ENCODE results near the gene SMURF1. TPM values are rescaled to one million over a fixed set of nuclear protein-coding genes. Genes with fewer than 3 reads are reported as not detected.
A peak's percentile ranks its signal among the peaks of the same experiment; 100 is the strongest.

SMURF1 gene
- total RNA-seq, 6 experiments from 2014 or later, result 8.8 to 14.1 (median 10.9) TPM

GRCh38 chr7:99109108-99110051 lies 34.5 kb downstream of the SMURF1 start:
- intact Hi-C loops (cut with DNase I), result no loop called here
- 49% methylated on average over 9 of the region's 10 CpGs for WGBS (ENCODE audit: insufficient coverage, low coverage, low lambda C conversion rate, missing lambda C conversion rate)
- H3K9me3 ChIP-seq, result no peaks in the 10 kb centered on the region
- no peak overlapping the region for H3K4me3 ChIP-seq
- TF ChIP-seq POLR2A (IDR thresholded peaks at IDR 0.05), result no peak
- TF ChIP-seq CTCF (IDR thresholded peaks at IDR 0.05), result no peak
- H3K36me3 ChIP-seq, result no peaks in the 10 kb centered on the region
- no peaks in the 10 kb centered on the region for H3K27me3 ChIP-seq
- H3K27ac ChIP-seq, result peak overlapping the region in 1 of 3 donors; percentile 12
- DNase-seq (no peak), ATAC-seq (peak in 2 of 4 donors; percentile 35 to 39)
- H3K4me1 ChIP-seq, result peaks cover 2 to 32% (median 17%) of the 10 kb centered on the region in 4 donors

GRCh38 chr7:99108613-99109012 lies 35.3 kb downstream of the SMURF1 start:
- Histone ChIP-seq H3K4me1 (peaks cover 2 to 32% (median 17%) of the 10 kb centered on the region in 4 donors), H3K4me3 (no peak overlapping the region), H3K27ac (no peak overlapping the region), H3K9me3 (no peaks in the 10 kb centered on the region), H3K27me3 (no peaks in the 10 kb centered on the region), H3K36me3 (no peaks in the 10 kb centered on the region)
- intact Hi-C loops (cut with DNase I), result no loop called here
- no peak for DNase-seq
- TF ChIP-seq CTCF (IDR thresholded peaks at IDR 0.05) (no peak), POLR2A (IDR thresholded peaks at IDR 0.05) (no peak)
- no peak for ATAC-seq
- 67% methylated on average over 4 of the region's 4 CpGs for WGBS (ENCODE audit: insufficient coverage, low coverage, low lambda C conversion rate, missing lambda C conversion rate)

GRCh38 chr7:99106821-99107241 lies 37.1 kb downstream of the SMURF1 start:
- no peaks in the 10 kb centered on the region for H3K36me3 ChIP-seq
- DNase-seq, result no peak
- peaks cover 2 to 32% (median 17%) of the 10 kb centered on the region in 4 donors for H3K4me1 ChIP-seq
- intact Hi-C loops (cut with DNase I), result no loop called here
- H3K27me3 ChIP-seq, result no peaks in the 10 kb centered on the region
- TF ChIP-seq CTCF (IDR thresholded peaks at IDR 0.05) (no peak), POLR2A (IDR thresholded peaks at IDR 0.05) (no peak)
- peak in 3 of 4 donors; percentile 18 to 71 (median 30) for ATAC-seq
- H3K4me3 ChIP-seq, result no peak overlapping the region
- peak overlapping the region; percentile 9 to 64 (median 31) for H3K27ac ChIP-seq
- H3K9me3 ChIP-seq, result no peaks in the 10 kb centered on the region
- WGBS (ENCODE audit: insufficient coverage, low coverage, low lambda C conversion rate, missing lambda C conversion rate), result 46% methylated on average over 4 of the region's 4 CpGs

GRCh38 chr7:99106411-99106810 lies 37.5 kb downstream of the SMURF1 start:
- Histone ChIP-seq H3K27ac (peak overlapping the region; percentile 10 to 64 (median 31)), H3K27me3 (no peaks in the 10 kb centered on the region), H3K9me3 (no peaks in the 10 kb centered on the region), H3K4me1 (peaks cover 2 to 32% (median 17%) of the 10 kb centered on the region in 4 donors), H3K4me3 (no peak overlapping the region), H3K36me3 (no peaks in the 10 kb centered on the region)
- intact Hi-C loops (cut with DNase I), result no loop called here
- 62% methylated on average over 3 of the region's 6 CpGs for WGBS (ENCODE audit: insufficient coverage, low coverage, low lambda C conversion rate, missing lambda C conversion rate)
- no peak for TF ChIP-seq CTCF (IDR thresholded peaks at IDR 0.05)
- no peak for TF ChIP-seq POLR2A (IDR thresholded peaks at IDR 0.05)
- DNase-seq (no peak), ATAC-seq (peak; percentile 27 to 70 (median 46))
